NT2/D1 (cell line): ENCODE data around the gene HSPB9.

Source experiments
- SUZ12 ChIP-seq: IDR thresholded peaks from 2 replicates; pipeline ENCODE4 v1.6.1; 2011; ENCODE audit not compliant: insufficient read length, insufficient read depth; ENCODE audit errors: extremely low read depth
- ZNF274 ChIP-seq: IDR thresholded peaks from 2 replicates; pipeline ENCODE4 v1.6.1; 2011; ENCODE audit warnings: mild to moderate bottlenecking, low read depth, low read length

GRCh38 chr17:42131232-42131631 lies 8.6 kb downstream of the HSPB9 start:
- TF ChIP-seq SUZ12 (no peak), ZNF274 (no peak)
